Panc1 (cell line): ENCODE measurements around the gene PRR5L.
A peak's percentile ranks its signal among the peaks of the same experiment; 100 is the strongest.

Experiments
- POLR2AphosphoS5 ChIP-seq: IDR thresholded peaks from 2 replicates; pipeline ENCODE4 v1.6.1; 2012; ENCODE audit warnings: mild to moderate bottlenecking, low read depth, low read length, moderate library complexity
- SIN3A ChIP-seq: IDR thresholded peaks from 2 replicates; pipeline ENCODE4 v1.6.1; 2012; ENCODE audit warnings: low read depth, mild to moderate bottlenecking, low read length, moderate library complexity, borderline replicate concordance; ENCODE audit not compliant: insufficient read depth
- TF ChIP-seq, protein P1 (sequence below): fragments of 450-650 bp; IDR thresholded peaks from 2 replicates; pipeline ENCODE4 v1.5.1; 2017; ENCODE audit warnings: mild to moderate bottlenecking

DNA sequence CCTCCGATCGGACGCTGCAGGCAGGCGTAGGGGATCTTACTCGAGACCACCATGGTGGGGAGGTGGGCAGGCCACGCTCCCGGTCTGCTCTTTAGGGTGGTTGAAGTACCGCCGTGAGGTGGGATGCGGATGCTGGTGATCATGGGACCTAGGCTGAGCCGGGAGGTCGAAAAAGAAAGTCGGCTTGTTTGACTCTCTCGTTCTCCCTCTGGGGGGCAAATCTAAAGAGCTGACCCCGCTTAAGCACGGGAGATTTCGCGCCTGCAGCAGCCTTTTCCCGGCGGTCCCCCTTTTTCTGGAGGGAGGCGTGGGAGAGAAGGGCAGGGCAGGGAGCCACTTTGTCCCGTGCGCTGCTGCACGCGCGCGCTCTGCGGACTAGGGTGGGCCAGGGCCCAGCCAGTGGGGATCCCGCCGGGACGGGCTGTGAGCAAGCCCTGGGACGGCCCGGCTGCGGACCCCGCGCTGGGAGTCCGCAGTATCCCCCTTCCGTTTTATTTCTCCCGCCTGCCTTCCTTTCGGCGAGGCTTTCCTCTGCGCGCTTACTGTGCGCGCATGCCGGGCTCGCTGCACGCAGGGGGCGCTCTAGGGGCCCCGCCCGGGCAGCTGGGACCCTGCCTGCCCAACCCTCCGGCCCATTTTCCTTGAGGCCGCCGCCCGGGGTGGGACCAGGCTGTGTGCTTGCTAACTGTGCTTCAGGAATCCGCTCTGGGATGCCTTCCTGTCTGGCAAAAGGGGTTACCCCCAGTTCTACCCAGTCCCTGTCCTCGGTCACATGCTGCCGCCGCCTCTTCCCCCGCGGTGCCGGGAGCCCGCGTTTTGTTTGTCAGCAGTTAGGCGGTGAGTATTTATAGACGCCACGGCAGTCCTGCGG lies 81.0 kb downstream of the PRR5L start:
- TF ChIP-seq, protein P1, sequence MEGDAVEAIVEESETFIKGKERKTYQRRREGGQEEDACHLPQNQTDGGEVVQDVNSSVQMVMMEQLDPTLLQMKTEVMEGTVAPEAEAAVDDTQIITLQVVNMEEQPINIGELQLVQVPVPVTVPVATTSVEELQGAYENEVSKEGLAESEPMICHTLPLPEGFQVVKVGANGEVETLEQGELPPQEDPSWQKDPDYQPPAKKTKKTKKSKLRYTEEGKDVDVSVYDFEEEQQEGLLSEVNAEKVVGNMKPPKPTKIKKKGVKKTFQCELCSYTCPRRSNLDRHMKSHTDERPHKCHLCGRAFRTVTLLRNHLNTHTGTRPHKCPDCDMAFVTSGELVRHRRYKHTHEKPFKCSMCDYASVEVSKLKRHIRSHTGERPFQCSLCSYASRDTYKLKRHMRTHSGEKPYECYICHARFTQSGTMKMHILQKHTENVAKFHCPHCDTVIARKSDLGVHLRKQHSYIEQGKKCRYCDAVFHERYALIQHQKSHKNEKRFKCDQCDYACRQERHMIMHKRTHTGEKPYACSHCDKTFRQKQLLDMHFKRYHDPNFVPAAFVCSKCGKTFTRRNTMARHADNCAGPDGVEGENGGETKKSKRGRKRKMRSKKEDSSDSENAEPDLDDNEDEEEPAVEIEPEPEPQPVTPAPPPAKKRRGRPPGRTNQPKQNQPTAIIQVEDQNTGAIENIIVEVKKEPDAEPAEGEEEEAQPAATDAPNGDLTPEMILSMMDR = peak; percentile 70
- TF ChIP-seq POLR2AphosphoS5 = no peak
- TF ChIP-seq SIN3A = no peak
